Subcutaneous adipose tissue (tissue), 4 donors: ENCODE measurements around the gene MYO7B. TPM values are rescaled to one million over a fixed set of nuclear protein-coding genes. Genes with fewer than 3 reads are reported as not detected.

ENCODE experiments used
- CTCF ChIP-seq: fragments of 450-650 bp; IDR thresholded peaks from one replicate; pipeline ENCODE4 v1.5.1; 2016; ENCODE audit warnings: low read depth, mild to moderate bottlenecking, control low read depth, antibody characterized with exemption, moderate library complexity
- total RNA-seq, 4 donors: library from RNA; depleted of rRNA; stranded (reverse); fragments of >200 nt; gene quantifications; one replicate each; pipeline ENCODE4 v1.1.0, GENCODE V29; 2016

The MYO7B gene
- total RNA-seq, 4 donors from 2014 or later: 0.49 to 0.57 (median 0.51) TPM; not detected in 1

GRCh38 chr2:127565261-127566138 lies 30.0 kb downstream of the MYO7B start:
- no peak for TF ChIP-seq CTCF

- no peak for TF ChIP-seq CTCF
These were observed 30.6 kb downstream of the MYO7B start for GRCh38 chr2:127566139-127566417.

- no peak for TF ChIP-seq CTCF
These were observed 31.1 kb downstream of the MYO7B start for GRCh38 chr2:127566576-127566975.

GRCh38 chr2:127567351-127567854 lies 31.9 kb downstream of the MYO7B start:
- no peak for TF ChIP-seq CTCF

GRCh38 chr2:127568128-127568527 lies 32.6 kb downstream of the MYO7B start:
- no peak for TF ChIP-seq CTCF

- TF ChIP-seq CTCF: no peak
These were observed 34.2 kb downstream of the MYO7B start for GRCh38 chr2:127569666-127570065.

- TF ChIP-seq CTCF: no peak
These were observed 35.1 kb downstream of the MYO7B start for GRCh38 chr2:127570282-127571250.
